GM12878 (cell line): ENCODE measurements around the gene DBNL. TPM values are rescaled to one million over a fixed set of nuclear protein-coding genes. Genes with fewer than 3 reads are reported as not detected.

ENCODE experiments used
- BHLHE40 ChIP-seq, 2 experiments: fragments of 450-650 bp in 1 of 2; IDR thresholded peaks; 2 replicates each; pipeline ENCODE4 v1.6.1; 2011 to 2017; ENCODE audit warnings: low read depth in 2 of 2, borderline replicate concordance in 1 of 2, improper control_type of control experiment in 1 of 2, low read length in 1 of 2, mild to moderate bottlenecking in 1 of 2
- CBFB ChIP-seq: IDR thresholded peaks from 2 replicates; pipeline ENCODE4 v1.6.1; 2016; ENCODE audit warnings: antibody characterized with exemption, low read depth
- CHD2 ChIP-seq: IDR thresholded peaks from 2 replicates; pipeline ENCODE4 v1.6.1; 2011; ENCODE audit warnings: low read depth, low read length, improper control_type of control experiment, borderline replicate concordance
- E2F4 ChIP-seq: IDR thresholded peaks from 2 replicates; pipeline ENCODE4 v1.6.1; 2012; ENCODE audit warnings: low read depth, low read length, improper control_type of control experiment
- GABPA ChIP-seq: IDR thresholded peaks from 2 replicates; pipeline ENCODE4 v1.6.1; 2014; ENCODE audit warnings: antibody characterized with exemption, low read depth, mild to moderate bottlenecking, inconsistent platforms
- MEF2B ChIP-seq: fragments of 450-650 bp; IDR thresholded peaks from 2 replicates; pipeline ENCODE4 v1.6.1; 2018; ENCODE audit warnings: mild to moderate bottlenecking, moderate library complexity; ENCODE audit not compliant: partially characterized antibody, poor library complexity, severe bottlenecking
- MXI1 ChIP-seq: fragments of 150-350 bp; IDR thresholded peaks from 2 replicates; pipeline ENCODE4 v1.6.1; 2011; ENCODE audit warnings: low read depth, mild to moderate bottlenecking, inconsistent platforms, low read length, improper control_type of control experiment
- PAX5 ChIP-seq: IDR thresholded peaks from 2 replicates; pipeline ENCODE4 v1.6.1; 2011; ENCODE audit warnings: low read depth, low read length, borderline replicate concordance
- REST ChIP-seq: IDR thresholded peaks from 2 replicates; pipeline ENCODE4 v1.6.1; 2012; ENCODE audit warnings: mild to moderate bottlenecking, low read depth, low read length
- polyA plus RNA-seq, 11 experiments: library from polyadenylated mRNA; depleted of rRNA in 4 of 11; unstranded in 6 of 11; stranded (reverse) in 5 of 11; fragments of >200 nt; fragmentation: Nextera tagmentation in 4 of 11; fragmentation: Illumina TruSeq in 1 of 11; extraction: Ambion mirVana in 4 of 11; extraction: Trizol in 1 of 11; gene quantifications; 1 replicate in 1 of 11; 2 replicates in 10 of 11; pipeline versions ENCODE4 v1.2.1 to v1.2.3, GENCODE V29; 2011 to 2016; ENCODE audit warnings: inconsistent platforms in 2 of 11, missing spikeins in 2 of 11, low read depth in 1 of 11
- total RNA-seq, 4 experiments: library from RNA; depleted of rRNA in 3 of 4; stranded (reverse); fragments of >200 nt in 3 of 4; fragmentation: Illumina TruSeq in 1 of 4; extraction: Trizol in 1 of 4; gene quantifications; 2 replicates each; pipeline versions ENCODE4 v1.2.1 to v1.2.3, GENCODE V29; 2013 to 2021
- TF ChIP-seq, protein P1 (sequence below): fragments of 450-650 bp; conservative IDR thresholded peaks from 2 replicates; pipeline ENCODE4 v1.6.1; 2017; ENCODE audit warnings: mild to moderate bottlenecking, moderate library complexity
- TF ChIP-seq, protein P2 (sequence below): fragments of 450-650 bp; IDR thresholded peaks from 2 replicates; pipeline ENCODE4 v1.6.1; 2017; ENCODE audit warnings: mild to moderate bottlenecking, moderate library complexity

DBNL gene
- total and polyA plus RNA-seq, 10 of the 15 experiments (the other 5 are each of a cell fraction or from before 2014, with no cell fraction given) = 4.1 to 179 (median 84.3) TPM

- TF ChIP-seq PAX5 (0 out of 2 replicates have a peak, but pooled peaks have one; percentile 23), CBFB (peak; percentile 70; the same call in 1 of the 2 replicates), MXI1 (0 out of 2 replicates have a peak, but pooled peaks have one; percentile 27), MEF2B (peak; percentile 21), CHD2 (0 out of 2 replicates have a peak, but pooled peaks have one; percentile 48), REST (0 out of 2 replicates have a peak, but pooled peaks have one; percentile 23), BHLHE40 (IDR thresholded peaks at IDR 0.05; ENCODE audit: borderline replicate concordance in 1 of 2, low read depth in 2 of 2, low read length in 1 of 2) (peak in 1 of 2 experiments; percentile 72; a peak in 2 of 4 replicates), E2F4 (0 out of 2 replicates have a peak, but pooled peaks have one; percentile 8), GABPA (peak; percentile 86)
- TF ChIP-seq, protein P1, sequence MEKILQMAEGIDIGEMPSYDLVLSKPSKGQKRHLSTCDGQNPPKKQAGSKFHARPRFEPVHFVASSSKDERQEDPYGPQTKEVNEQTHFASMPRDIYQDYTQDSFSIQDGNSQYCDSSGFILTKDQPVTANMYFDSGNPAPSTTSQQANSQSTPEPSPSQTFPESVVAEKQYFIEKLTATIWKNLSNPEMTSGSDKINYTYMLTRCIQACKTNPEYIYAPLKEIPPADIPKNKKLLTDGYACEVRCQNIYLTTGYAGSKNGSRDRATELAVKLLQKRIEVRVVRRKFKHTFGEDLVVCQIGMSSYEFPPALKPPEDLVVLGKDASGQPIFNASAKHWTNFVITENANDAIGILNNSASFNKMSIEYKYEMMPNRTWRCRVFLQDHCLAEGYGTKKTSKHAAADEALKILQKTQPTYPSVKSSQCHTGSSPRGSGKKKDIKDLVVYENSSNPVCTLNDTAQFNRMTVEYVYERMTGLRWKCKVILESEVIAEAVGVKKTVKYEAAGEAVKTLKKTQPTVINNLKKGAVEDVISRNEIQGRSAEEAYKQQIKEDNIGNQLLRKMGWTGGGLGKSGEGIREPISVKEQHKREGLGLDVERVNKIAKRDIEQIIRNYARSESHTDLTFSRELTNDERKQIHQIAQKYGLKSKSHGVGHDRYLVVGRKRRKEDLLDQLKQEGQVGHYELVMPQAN = peak; percentile 82
- TF ChIP-seq, protein P2, sequence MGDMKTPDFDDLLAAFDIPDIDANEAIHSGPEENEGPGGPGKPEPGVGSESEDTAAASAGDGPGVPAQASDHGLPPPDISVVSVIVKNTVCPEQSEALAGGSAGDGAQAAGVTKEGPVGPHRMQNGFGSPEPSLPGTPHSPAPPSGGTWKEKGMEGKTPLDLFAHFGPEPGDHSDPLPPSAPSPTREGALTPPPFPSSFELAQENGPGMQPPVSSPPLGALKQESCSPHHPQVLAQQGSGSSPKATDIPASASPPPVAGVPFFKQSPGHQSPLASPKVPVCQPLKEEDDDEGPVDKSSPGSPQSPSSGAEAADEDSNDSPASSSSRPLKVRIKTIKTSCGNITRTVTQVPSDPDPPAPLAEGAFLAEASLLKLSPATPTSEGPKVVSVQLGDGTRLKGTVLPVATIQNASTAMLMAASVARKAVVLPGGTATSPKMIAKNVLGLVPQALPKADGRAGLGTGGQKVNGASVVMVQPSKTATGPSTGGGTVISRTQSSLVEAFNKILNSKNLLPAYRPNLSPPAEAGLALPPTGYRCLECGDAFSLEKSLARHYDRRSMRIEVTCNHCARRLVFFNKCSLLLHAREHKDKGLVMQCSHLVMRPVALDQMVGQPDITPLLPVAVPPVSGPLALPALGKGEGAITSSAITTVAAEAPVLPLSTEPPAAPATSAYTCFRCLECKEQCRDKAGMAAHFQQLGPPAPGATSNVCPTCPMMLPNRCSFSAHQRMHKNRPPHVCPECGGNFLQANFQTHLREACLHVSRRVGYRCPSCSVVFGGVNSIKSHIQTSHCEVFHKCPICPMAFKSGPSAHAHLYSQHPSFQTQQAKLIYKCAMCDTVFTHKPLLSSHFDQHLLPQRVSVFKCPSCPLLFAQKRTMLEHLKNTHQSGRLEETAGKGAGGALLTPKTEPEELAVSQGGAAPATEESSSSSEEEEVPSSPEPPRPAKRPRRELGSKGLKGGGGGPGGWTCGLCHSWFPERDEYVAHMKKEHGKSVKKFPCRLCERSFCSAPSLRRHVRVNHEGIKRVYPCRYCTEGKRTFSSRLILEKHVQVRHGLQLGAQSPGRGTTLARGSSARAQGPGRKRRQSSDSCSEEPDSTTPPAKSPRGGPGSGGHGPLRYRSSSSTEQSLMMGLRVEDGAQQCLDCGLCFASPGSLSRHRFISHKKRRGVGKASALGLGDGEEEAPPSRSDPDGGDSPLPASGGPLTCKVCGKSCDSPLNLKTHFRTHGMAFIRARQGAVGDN = peak; percentile 53
Measured at GRCh38 chr7:44018857-44019807, 25.4 kb upstream of the DBNL start (continued).
